Smooth muscle cell (in vitro differentiated cells): ENCODE measurements around the gene CDC20. TPM values are rescaled to one million over a fixed set of nuclear protein-coding genes. Genes with fewer than 3 reads are reported as not detected.

Experiments used
- DNase-seq: peaks from one replicate; lab custom pipeline; 2025; ENCODE audit not compliant: unreplicated experiment; lab: John Stamatoyannopoulos, UW
- H2AFZ ChIP-seq: fragments of 200-600 bp; sonication (generic); 2 replicates; pipeline ENCODE4 v1.6.0; 2016; ENCODE audit warnings: antibody characterized with exemption, low read depth, mild to moderate bottlenecking
- H3F3A ChIP-seq: fragments of 200-600 bp; sonication (generic); 2 replicates; pipeline ENCODE4 v1.6.0; 2017; ENCODE audit warnings: antibody characterized with exemption, low read depth
- H3K27ac ChIP-seq: fragments of 200-600 bp; sonication (generic); 2 replicates; pipeline ENCODE4 v1.5.1; 2016; ENCODE audit warnings: low read depth, mild to moderate bottlenecking
- H3K27me3 ChIP-seq: fragments of 200-600 bp; sonication (generic); 2 replicates; pipeline ENCODE4 v1.6.1; 2016; ENCODE audit warnings: low read depth, mild to moderate bottlenecking
- H3K36me3 ChIP-seq: fragments of 200-600 bp; sonication (generic); 2 replicates; pipeline ENCODE4 v1.5.1; 2016; ENCODE audit warnings: low read depth
- H3K4me1 ChIP-seq: fragments of 200-600 bp; sonication (generic); 2 replicates; pipeline ENCODE4 v1.5.1; 2016; ENCODE audit warnings: low read depth
- H3K4me2 ChIP-seq: fragments of 200-600 bp; sonication (generic); 2 replicates; pipeline ENCODE4 v1.6.0; 2016; ENCODE audit warnings: mild to moderate bottlenecking
- H3K4me3 ChIP-seq: fragments of 200-600 bp; sonication (generic); 2 replicates; pipeline ENCODE4 v1.5.1; 2016; ENCODE audit warnings: mild to moderate bottlenecking
- H3K79me2 ChIP-seq: fragments of 200-600 bp; sonication (generic); 2 replicates; pipeline ENCODE4 v1.6.0; 2016; ENCODE audit warnings: low read depth, mild to moderate bottlenecking
- H3K9ac ChIP-seq: fragments of 200-600 bp; sonication (generic); 2 replicates; pipeline ENCODE4 v1.6.0; 2016; ENCODE audit warnings: low read depth
- H3K9me3 ChIP-seq: fragments of 200-600 bp; sonication (generic); replicated peaks from 2 replicates; pipeline ENCODE4 v1.5.1; 2016; ENCODE audit warnings: low read depth
- H4K20me1 ChIP-seq: fragments of 200-600 bp; sonication (generic); 2 replicates; pipeline ENCODE4 v1.6.0; 2016; ENCODE audit warnings: low read depth
- WGBS: methylation state at CpG from one replicate; pipeline ENCODE4 v1.1.7; 2016; ENCODE audit warnings: low lambda C conversion rate; 5-methylcytosine and 5-hydroxymethylcytosine counted together
- polyA plus RNA-seq: library from polyadenylated mRNA; unstranded; fragments of >200 nt; fragmentation: Nextera tagmentation; extraction: Ambion mirVana; gene quantifications from 2 replicates; pipeline ENCODE4 v1.2.1, GENCODE V29; 2016
- total RNA-seq: library from RNA; depleted of rRNA; stranded (reverse); fragments of >200 nt; gene quantifications from 2 replicates; pipeline ENCODE4 v1.2.3, GENCODE V29; 2014
- TF ChIP-seq, protein P1 (sequence below): fragments of 200-600 bp; sonication (generic); IDR thresholded peaks from 2 replicates; pipeline ENCODE4 v1.5.1; 2017; ENCODE audit warnings: borderline replicate concordance, mild to moderate bottlenecking, antibody characterized with exemption; ENCODE audit not compliant: insufficient read depth, poor library complexity, severe bottlenecking

The CDC20 gene
- total and polyA plus RNA-seq, 2 experiments from 2014 or later, result 17.4 to 18.7 TPM

GRCh38 chr1:43334453-43335205 lies 24.2 kb upstream of the CDC20 start:
- Histone ChIP-seq H3K79me2 (no peaks in the 10 kb centered on the region), H3K4me1 (peaks cover 8% of the 10 kb centered on the region), H3K4me2 (no peak overlapping the region), H4K20me1 (no peaks in the 10 kb centered on the region), H2AFZ (no peak overlapping the region), H3F3A (no peaks in the 10 kb centered on the region), H3K27me3 (no peaks in the 10 kb centered on the region), H3K4me3 (no peak overlapping the region), H3K9me3 (no peaks in the 10 kb centered on the region), H3K9ac (no peak overlapping the region), H3K27ac (no peak overlapping the region), H3K36me3 (no peaks in the 10 kb centered on the region)
- TF ChIP-seq, protein P1, sequence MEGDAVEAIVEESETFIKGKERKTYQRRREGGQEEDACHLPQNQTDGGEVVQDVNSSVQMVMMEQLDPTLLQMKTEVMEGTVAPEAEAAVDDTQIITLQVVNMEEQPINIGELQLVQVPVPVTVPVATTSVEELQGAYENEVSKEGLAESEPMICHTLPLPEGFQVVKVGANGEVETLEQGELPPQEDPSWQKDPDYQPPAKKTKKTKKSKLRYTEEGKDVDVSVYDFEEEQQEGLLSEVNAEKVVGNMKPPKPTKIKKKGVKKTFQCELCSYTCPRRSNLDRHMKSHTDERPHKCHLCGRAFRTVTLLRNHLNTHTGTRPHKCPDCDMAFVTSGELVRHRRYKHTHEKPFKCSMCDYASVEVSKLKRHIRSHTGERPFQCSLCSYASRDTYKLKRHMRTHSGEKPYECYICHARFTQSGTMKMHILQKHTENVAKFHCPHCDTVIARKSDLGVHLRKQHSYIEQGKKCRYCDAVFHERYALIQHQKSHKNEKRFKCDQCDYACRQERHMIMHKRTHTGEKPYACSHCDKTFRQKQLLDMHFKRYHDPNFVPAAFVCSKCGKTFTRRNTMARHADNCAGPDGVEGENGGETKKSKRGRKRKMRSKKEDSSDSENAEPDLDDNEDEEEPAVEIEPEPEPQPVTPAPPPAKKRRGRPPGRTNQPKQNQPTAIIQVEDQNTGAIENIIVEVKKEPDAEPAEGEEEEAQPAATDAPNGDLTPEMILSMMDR, result no peak
- WGBS, result 75% methylated on average over 7 of the region's 7 CpGs
- DNase-seq, result no peak

- H3K4me1 ChIP-seq, result no peaks in the 10 kb centered on the region
- no peaks in the 10 kb centered on the region for H3F3A ChIP-seq
- H3K36me3 ChIP-seq, result no peaks in the 10 kb centered on the region
- TF ChIP-seq, protein P1, result no peak
- H4K20me1 ChIP-seq, result no peaks in the 10 kb centered on the region
- no peak within 1 kb of the TSS for H2AFZ ChIP-seq
- no peaks in the 10 kb centered on the region for H3K27me3 ChIP-seq
- no peak within 1 kb of the TSS for H3K4me3 ChIP-seq
- H3K79me2 ChIP-seq, result no peaks in the 10 kb centered on the region
- 62% methylated on average over 3 of the region's 3 CpGs for WGBS
- no peak within 1 kb of the TSS for H3K27ac ChIP-seq
- H3K9me3 ChIP-seq, result no peaks in the 10 kb centered on the region
- no peak within 1 kb of the TSS for H3K4me2 ChIP-seq
- no peak within 1 kb of the TSS for H3K9ac ChIP-seq
- DNase-seq, result no peak
Observed at GRCh38 chr1:43337588-43337987, 21.2 kb upstream of the CDC20 start, which contains the start of gene MPL. MPL (plus strand) TSS chr1:43337818; CDS start chr1:43337849, 31 bp downstream.

GRCh38 chr1:43338001-43338400 lies 20.8 kb upstream of the CDC20 start:
- WGBS, result 97% methylated on average over 5 of the region's 5 CpGs
- no peak for DNase-seq
- H2AFZ ChIP-seq, result no peak overlapping the region

More at GRCh38 chr1:43338001-43338400, 20.8 kb upstream of the CDC20 start:
- Histone ChIP-seq H3K9ac (no peak overlapping the region), H3K27ac (no peak overlapping the region), H3K27me3 (no peaks in the 10 kb centered on the region), H3K79me2 (no peaks in the 10 kb centered on the region), H3F3A (no peaks in the 10 kb centered on the region), H4K20me1 (no peaks in the 10 kb centered on the region), H3K4me2 (no peak overlapping the region), H3K9me3 (no peaks in the 10 kb centered on the region), H3K4me1 (no peaks in the 10 kb centered on the region), H3K36me3 (no peaks in the 10 kb centered on the region), H3K4me3 (no peak overlapping the region)
- TF ChIP-seq, protein P1, result no peak
